Neural cell (in vitro differentiated cells): Measurements from ENCODE around the gene SCNN1A. TPM values are rescaled to one million over a fixed set of nuclear protein-coding genes. Genes with fewer than 3 reads are reported as not detected.

Source experiments
- H2AFZ ChIP-seq: fragments of 200-600, 300-800 bp; sonication (generic), shearing (Covaris generic); 2 replicates; pipeline ENCODE4 v1.6.0; 2014; ENCODE audit warnings: low read depth, mild to moderate bottlenecking, antibody characterized with exemption, low read length, moderate library complexity
- H3F3A ChIP-seq: fragments of 200-600 bp; shearing (Covaris generic); 2 replicates; pipeline ENCODE4 v1.6.1; 2016; ENCODE audit warnings: mild to moderate bottlenecking, moderate library complexity, mixed read lengths, antibody characterized with exemption, low read length; ENCODE audit not compliant: insufficient read depth, poor library complexity, severe bottlenecking
- H3K27ac ChIP-seq: fragments of 200-600, 300-800 bp; sonication (generic), shearing (Covaris generic); 2 replicates; pipeline ENCODE4 v1.5.1; 2014; ENCODE audit warnings: mild to moderate bottlenecking, low read length, moderate library complexity
- H3K27me3 ChIP-seq: fragments of 300-800, 200-600 bp; sonication (generic), shearing (Covaris generic); 2 replicates; pipeline ENCODE4 v1.6.0; 2014; ENCODE audit warnings: mild to moderate bottlenecking, low read depth, low read length, moderate library complexity; ENCODE audit not compliant: insufficient read depth
- H3K36me3 ChIP-seq: fragments of 300-800, 200-600 bp; sonication (generic), shearing (Covaris generic); 2 replicates; pipeline ENCODE4 v1.5.1; 2014; ENCODE audit warnings: mild to moderate bottlenecking, antibody characterized with exemption, low read length, moderate library complexity; ENCODE audit not compliant: insufficient read depth
- H3K4me2 ChIP-seq: fragments of 300-800, 200-600 bp; sonication (generic), shearing (Covaris generic); 2 replicates; pipeline ENCODE4 v1.6.0; 2014; ENCODE audit warnings: mild to moderate bottlenecking, low read length
- H3K4me3 ChIP-seq: fragments of 300-800, 200-600 bp; sonication (generic), shearing (Covaris generic); 2 replicates; pipeline ENCODE4 v1.5.1; 2014; ENCODE audit warnings: mild to moderate bottlenecking, low read length, moderate library complexity
- H3K79me2 ChIP-seq: fragments of 200-600 bp; shearing (Covaris generic); replicated peaks from 2 replicates; pipeline ENCODE4 v1.6.0; 2014; ENCODE audit warnings: mild to moderate bottlenecking, low read length, moderate library complexity; ENCODE audit not compliant: insufficient read depth
- H3K9ac ChIP-seq: fragments of 300-800, 200-600 bp; sonication (generic), shearing (Covaris generic); 2 replicates; pipeline ENCODE4 v1.6.1; 2016; ENCODE audit warnings: mild to moderate bottlenecking, low read length, mixed read lengths
- H3K9me2 ChIP-seq: fragments of 200-600 bp; shearing (Covaris generic); 2 replicates; pipeline ENCODE4 v1.6.1; 2016; ENCODE audit warnings: mild to moderate bottlenecking, low read length, mixed read lengths; ENCODE audit not compliant: insufficient read depth
- H3K9me3 ChIP-seq: fragments of 200-600, 300-800 bp; sonication (generic), shearing (Covaris generic); 2 replicates; pipeline ENCODE4 v1.6.1; 2016; ENCODE audit warnings: mild to moderate bottlenecking, mixed run types, low read length, moderate library complexity, mixed read lengths
- H4K20me1 ChIP-seq: fragments of 200-600 bp; shearing (Covaris generic); 2 replicates; pipeline ENCODE4 v1.6.1; 2016; ENCODE audit warnings: mild to moderate bottlenecking, mixed run types; ENCODE audit not compliant: insufficient read depth
- CTCF ChIP-seq: fragments of 450-650 bp; IDR thresholded peaks from 2 replicates; pipeline ENCODE4 v1.5.1; 2014; ENCODE audit warnings: antibody characterized with exemption, mild to moderate bottlenecking, moderate library complexity; ENCODE audit not compliant: poor library complexity, severe bottlenecking
- EP300 ChIP-seq: fragments of 450-650 bp; conservative IDR thresholded peaks from 2 replicates; pipeline ENCODE4 v1.6.1; 2014; ENCODE audit warnings: antibody characterized with exemption, mild to moderate bottlenecking, moderate library complexity; ENCODE audit not compliant: poor library complexity, severe bottlenecking
- EZH2 ChIP-seq: fragments of 200-600, 300-800 bp; shearing (Covaris generic), sonication (generic); IDR thresholded peaks from 2 replicates; pipeline ENCODE4 v1.6.1; 2014; ENCODE audit warnings: antibody characterized with exemption, low read length, borderline replicate concordance, mild to moderate bottlenecking; ENCODE audit not compliant: insufficient read depth, poor library complexity, severe bottlenecking
- MXI1 ChIP-seq: fragments of 450-650 bp; conservative IDR thresholded peaks from 2 replicates; pipeline ENCODE4 v1.6.1; 2014; ENCODE audit warnings: antibody characterized with exemption, mild to moderate bottlenecking; ENCODE audit not compliant: poor library complexity, severe bottlenecking
- POLR2AphosphoS5 ChIP-seq: IDR thresholded peaks from 2 replicates; pipeline ENCODE4 v1.6.1; 2012
- RAD21 ChIP-seq: fragments of 450-650 bp; conservative IDR thresholded peaks from 2 replicates; pipeline ENCODE4 v1.6.1; 2014; ENCODE audit warnings: antibody characterized with exemption, mild to moderate bottlenecking, moderate library complexity
- REST ChIP-seq: IDR thresholded peaks from 2 replicates; pipeline ENCODE4 v1.6.1; 2012; ENCODE audit warnings: borderline replicate concordance
- SMC3 ChIP-seq: fragments of 450-650 bp; conservative IDR thresholded peaks from 2 replicates; pipeline ENCODE4 v1.6.1; 2014; ENCODE audit warnings: antibody characterized with exemption, mild to moderate bottlenecking, moderate library complexity; ENCODE audit not compliant: poor library complexity
- TAF1 ChIP-seq: IDR thresholded peaks from 2 replicates; pipeline ENCODE4 v1.6.1; 2012; ENCODE audit warnings: low read depth
- polyA plus RNA-seq: library from polyadenylated mRNA; depleted of rRNA; stranded (reverse); fragments of >200 nt; gene quantifications from 2 replicates; pipeline ENCODE4 v1.2.3, GENCODE V29; 2014

The SCNN1A gene
- polyA plus RNA-seq, 1 donor from 2014 or later = not detected

GRCh38 chr12:6302621-6303020, 72.7 kb downstream of the SCNN1A start:
- Histone ChIP-seq H3K4me2 (no peak overlapping the region), H3K9me2 (no peaks in the 10 kb centered on the region), H2AFZ (no peak overlapping the region), H3K9ac (no peak overlapping the region), H4K20me1 (no peaks in the 10 kb centered on the region), H3K36me3 (no peaks in the 10 kb centered on the region), H3K79me2 (no peaks in the 10 kb centered on the region), H3K27me3 (no peaks in the 10 kb centered on the region), H3K9me3 (no peaks in the 10 kb centered on the region), H3K27ac (no peak overlapping the region), H3K4me3 (no peak overlapping the region), H3F3A (no peaks in the 10 kb centered on the region)
- TF ChIP-seq REST = no peak
- TF ChIP-seq EP300 = no peak
- TF ChIP-seq POLR2AphosphoS5 = no peak
- no peak for TF ChIP-seq CTCF
- TF ChIP-seq SMC3 = no peak
- TF ChIP-seq TAF1 = no peak
- TF ChIP-seq RAD21 = no peak
- TF ChIP-seq MXI1 = no peak

- TF ChIP-seq REST (no peak), MXI1 (no peak), CTCF (no peak), POLR2AphosphoS5 (no peak), SMC3 (no peak), EP300 (no peak), EZH2 (no peak), TAF1 (no peak), RAD21 (no peak)
- Histone ChIP-seq H3F3A (no peaks in the 10 kb centered on the region), H3K27me3 (no peaks in the 10 kb centered on the region), H4K20me1 (no peaks in the 10 kb centered on the region), H3K9me3 (no peaks in the 10 kb centered on the region), H3K9me2 (no peaks in the 10 kb centered on the region), H2AFZ (no peak overlapping the region), H3K9ac (no peak overlapping the region), H3K79me2 (no peaks in the 10 kb centered on the region), H3K27ac (no peak overlapping the region), H3K4me3 (no peak overlapping the region), H3K4me2 (no peak overlapping the region), H3K36me3 (no peaks in the 10 kb centered on the region)
Observed at GRCh38 chr12:6301721-6302120, 73.6 kb downstream of the SCNN1A start.
